K562 (cell line): Measurements from ENCODE around the gene SLC16A4. TPM values are rescaled to one million over a fixed set of nuclear protein-coding genes. Genes with fewer than 3 reads are reported as not detected.

Experiments used
- ATAC-seq: fragments of 200-7000 bp; cut with Tn5 transposase; 3 replicates; pipeline ENCODE4 v1.9.1; 2020; ENCODE audit warnings: moderate library complexity
- BruUV-seq: library from RNA; stranded (reverse); fragments of 400-500 nt; replicated peaks from 2 replicates; lab custom pipeline; 2021; lab: Mats Ljungman, UMichigan
- CTCF ChIA-PET: fragments of 300-600 bp; formaldehyde crosslinking; extraction: SDS; loops from one replicate; lab custom pipeline; 2021; ENCODE audit warnings: low intra/inter-chr PET ratio; lab: Yijun Ruan, JAX
- POLR2A ChIA-PET: fragments of 300-600, 350-650 bp; sonication (Branson Sonifier 250); formaldehyde crosslinking; extraction: SDS; loops from one replicate; lab custom pipeline; 2021; ENCODE audit warnings: antibody characterized with exemption, inconsistent platforms; lab: Yijun Ruan, JAX
- DNase-seq, 4 experiments: peaks; one replicate each; pipeline versions ENCODE4 v3.0.0 to v3.0.0-alpha.2; 2011 to 2018; ENCODE audit warnings: low spot score in 3 of 4, mixed read lengths in 3 of 4; ENCODE audit errors: extremely low read depth in 1 of 4
- FAIRE-seq: peaks from 2 replicates; lab custom pipeline; 2011; peaks lifted over from hg19 to GRCh38; lab: Jason Lieb, UNC
- H2AFZ ChIP-seq: 2 replicates; pipeline ENCODE4 v1.6.0; 2011; ENCODE audit warnings: low read depth, low read length, control low read depth, inconsistent platforms
- H3K27ac ChIP-seq: fragments of 200-600 bp; 3 replicates; pipeline ENCODE4 v1.8.0; 2011; ENCODE audit warnings: low read depth, mild to moderate bottlenecking, control low read depth, inconsistent platforms, low read length, moderate library complexity, mixed read lengths; ENCODE audit errors: extremely low read depth
- H3K27me3 ChIP-seq, 2 experiments: fragments of 300-600 bp in 1 of 2; 2 replicates in 1 of 2; 3 replicates in 1 of 2; pipeline versions ENCODE4 v1.6.0 to v1.8.0; 2011; ENCODE audit warnings: inconsistent platforms in 2 of 2, low read length in 2 of 2, mild to moderate bottlenecking in 1 of 2, mixed read lengths in 1 of 2, moderate library complexity in 1 of 2; ENCODE audit not compliant: control insufficient read depth in 2 of 2, insufficient read depth in 2 of 2
- H3K36me3 ChIP-seq: fragments of 300-600 bp; 3 replicates; pipeline ENCODE4 v1.8.0; 2011; ENCODE audit warnings: mild to moderate bottlenecking, low read length, inconsistent platforms; ENCODE audit not compliant: control insufficient read depth, insufficient read depth
- H3K4me1 ChIP-seq, 2 experiments: fragments of 200-600 bp in 1 of 2; replicated peaks in 1 of 2; 2 replicates in 1 of 2; 3 replicates in 1 of 2; pipeline versions ENCODE4 v1.5.1 to v1.8.0; 2011; ENCODE audit warnings: inconsistent platforms in 2 of 2, low read length in 2 of 2, mild to moderate bottlenecking in 1 of 2, mixed read lengths in 1 of 2, moderate library complexity in 1 of 2; ENCODE audit not compliant: control insufficient read depth in 2 of 2, insufficient read depth in 2 of 2
- H3K4me2 ChIP-seq: 2 replicates; pipeline ENCODE4 v1.6.1; 2011; ENCODE audit warnings: low read length, control low read depth, inconsistent platforms, mixed read lengths; ENCODE audit not compliant: insufficient read depth
- H3K4me3 ChIP-seq: fragments of 200-600 bp; sonication (generic), shearing (Covaris generic); 2 replicates; pipeline ENCODE4 v1.5.1; 2016; ENCODE audit warnings: control low read depth, inconsistent platforms
- H3K79me2 ChIP-seq: fragments of 200-600 bp; 3 replicates; pipeline ENCODE4 v1.8.0; 2011; ENCODE audit warnings: low read length, inconsistent platforms; ENCODE audit not compliant: control insufficient read depth, insufficient read depth
- H3K9ac ChIP-seq, 2 experiments: 2 replicates each; pipeline versions ENCODE4 v1.6.0 to v1.6.1; 2011; ENCODE audit warnings: low read depth in 2 of 2, low read length in 2 of 2, control low read depth in 1 of 2, inconsistent platforms in 1 of 2, mild to moderate bottlenecking in 1 of 2, mixed read lengths in 1 of 2; ENCODE audit not compliant: insufficient read depth in 1 of 2
- H3K9me1 ChIP-seq: one replicate; pipeline ENCODE4 v1.6.0; 2011; ENCODE audit warnings: inconsistent platforms, mild to moderate bottlenecking, low read length, moderate library complexity; ENCODE audit not compliant: control insufficient read depth, insufficient read depth
- H3K9me3 ChIP-seq: replicated peaks from 2 replicates; pipeline ENCODE4 v1.5.1; 2011; ENCODE audit warnings: low read depth, low read length, inconsistent platforms; ENCODE audit not compliant: control insufficient read depth, insufficient read depth
- H4K20me1 ChIP-seq: replicated peaks from 2 replicates; pipeline ENCODE4 v1.6.1; 2011; ENCODE audit warnings: low read length, inconsistent platforms, mixed read lengths; ENCODE audit not compliant: control insufficient read depth, insufficient read depth
- CEBPB ChIP-seq: fragments of 450-650 bp; IDR thresholded peaks from 2 replicates; pipeline ENCODE4 v1.6.1; 2016; ENCODE audit warnings: missing genetic modification characterization, missing compliant biosample characterization
- CEBPG ChIP-seq, 3 experiments: fragments of 200-800 bp in 1 of 3; sonication (Bioruptor generic) in 1 of 3; sonication (generic) in 1 of 3; formaldehyde crosslinking in 1 of 3; IDR thresholded peaks in 2 of 3; conservative IDR thresholded peaks in 1 of 3; 2 replicates each; pipeline versions ENCODE4 v1.6.1 to v1.8.0; 2016 to 2022; ENCODE audit warnings: missing compliant biosample characterization in 2 of 3, missing genetic modification characterization in 2 of 3, mild to moderate bottlenecking in 1 of 3, missing genetic modification reagents in 1 of 3
- WGBS: fragments of 100-300 bp; shearing (Covaris generic); methylation state at CpG from one replicate; pipeline ENCODE4 v1.1.6; 2016; ENCODE audit warnings: low coverage, mixed read lengths; ENCODE audit not compliant: insufficient coverage; ENCODE audit errors: missing lambda C conversion rate; 5-methylcytosine and 5-hydroxymethylcytosine counted together
- in situ Hi-C: fragments of 300-500 bp; cut with MboI; formaldehyde crosslinking; loops from 4 replicates; pipeline ENCODE4 v1.15.0; 2018; ENCODE audit warnings: inconsistent platforms, mixed read lengths
- intact Hi-C: fragments of 100-400 bp; cut with micrococcal nuclease; formaldehyde crosslinking; loops from 2 replicates; pipeline ENCODE4 v1.14.2; 2022
- polyA plus RNA-seq, 8 experiments: library from polyadenylated mRNA; depleted of rRNA in 4 of 8; stranded (reverse) in 5 of 8; unstranded in 3 of 8; fragments of >200 nt; fragmentation: Nextera tagmentation in 2 of 8; fragmentation: Illumina TruSeq in 1 of 8; extraction: Ambion mirVana in 2 of 8; extraction: Trizol in 1 of 8; gene quantifications; 2 replicates each; pipeline versions ENCODE4 v1.2.1 to v1.2.3, GENCODE V29; 2011 to 2014; ENCODE audit warnings: inconsistent platforms in 1 of 8, missing spikeins in 1 of 8
- total RNA-seq, 7 experiments: library from RNA; depleted of rRNA in 6 of 7; stranded (reverse); fragments of >200 nt in 6 of 7; fragmentation: Illumina TruSeq in 2 of 7; extraction: Trizol in 2 of 7; gene quantifications; 2 replicates each; pipeline versions ENCODE4 v1.2.1 to v1.2.3, GENCODE V29; 2011 to 2021; ENCODE audit warnings: low replicate concordance in 1 of 7
- TF ChIP-seq, protein P1 (sequence below): sonication (generic); formaldehyde crosslinking; IDR thresholded peaks from 2 replicates; pipeline ENCODE4 v1.8.1; 2023; ENCODE audit warnings: mild to moderate bottlenecking, missing genetic modification reagents
- TF ChIP-seq, protein P2 (sequence below): sonication (generic); formaldehyde crosslinking; IDR thresholded peaks from 2 replicates; pipeline ENCODE4 v1.8.0; 2022; ENCODE audit warnings: mild to moderate bottlenecking, missing genetic modification reagents

Gene SLC16A4
- total and polyA plus RNA-seq, 9 of the 15 experiments (the other 6 are each of a cell fraction or from before 2014, with no cell fraction given): 0.04 to 0.31 (median 0.18) TPM; not detected in 1

DNA sequence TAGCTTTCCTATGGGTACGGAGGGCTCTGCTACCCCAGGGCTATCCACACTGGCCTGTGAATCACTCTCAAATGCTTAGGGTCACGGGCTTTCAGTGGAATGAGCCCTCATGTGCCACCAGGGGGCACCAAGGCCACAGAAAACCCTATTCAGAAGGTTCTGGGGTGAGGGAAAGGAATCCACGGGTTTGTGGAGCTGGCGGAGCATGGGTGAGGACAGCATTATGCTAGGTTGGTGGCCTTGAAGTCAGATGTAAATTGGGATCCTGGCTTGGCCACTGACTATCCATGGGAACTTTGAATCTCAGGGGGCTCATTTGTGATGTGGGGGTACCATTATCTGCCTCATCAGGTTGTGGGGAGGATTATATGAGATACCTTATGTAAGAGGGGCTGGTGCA lies 21.8 kb upstream of the SLC16A4 start (continued):
- TF ChIP-seq, protein P1, sequence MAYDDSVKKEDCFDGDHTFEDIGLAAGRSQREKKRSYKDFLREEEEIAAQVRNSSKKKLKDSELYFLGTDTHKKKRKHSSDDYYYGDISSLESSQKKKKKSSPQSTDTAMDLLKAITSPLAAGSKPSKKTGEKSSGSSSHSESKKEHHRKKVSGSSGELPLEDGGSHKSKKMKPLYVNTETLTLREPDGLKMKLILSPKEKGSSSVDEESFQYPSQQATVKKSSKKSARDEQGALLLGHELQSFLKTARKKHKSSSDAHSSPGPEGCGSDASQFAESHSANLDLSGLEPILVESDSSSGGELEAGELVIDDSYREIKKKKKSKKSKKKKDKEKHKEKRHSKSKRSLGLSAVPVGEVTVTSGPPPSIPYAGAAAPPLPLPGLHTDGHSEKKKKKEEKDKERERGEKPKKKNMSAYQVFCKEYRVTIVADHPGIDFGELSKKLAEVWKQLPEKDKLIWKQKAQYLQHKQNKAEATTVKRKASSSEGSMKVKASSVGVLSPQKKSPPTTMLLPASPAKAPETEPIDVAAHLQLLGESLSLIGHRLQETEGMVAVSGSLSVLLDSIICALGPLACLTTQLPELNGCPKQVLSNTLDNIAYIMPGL (CRISPR knock-in tag): no peak

DNA sequence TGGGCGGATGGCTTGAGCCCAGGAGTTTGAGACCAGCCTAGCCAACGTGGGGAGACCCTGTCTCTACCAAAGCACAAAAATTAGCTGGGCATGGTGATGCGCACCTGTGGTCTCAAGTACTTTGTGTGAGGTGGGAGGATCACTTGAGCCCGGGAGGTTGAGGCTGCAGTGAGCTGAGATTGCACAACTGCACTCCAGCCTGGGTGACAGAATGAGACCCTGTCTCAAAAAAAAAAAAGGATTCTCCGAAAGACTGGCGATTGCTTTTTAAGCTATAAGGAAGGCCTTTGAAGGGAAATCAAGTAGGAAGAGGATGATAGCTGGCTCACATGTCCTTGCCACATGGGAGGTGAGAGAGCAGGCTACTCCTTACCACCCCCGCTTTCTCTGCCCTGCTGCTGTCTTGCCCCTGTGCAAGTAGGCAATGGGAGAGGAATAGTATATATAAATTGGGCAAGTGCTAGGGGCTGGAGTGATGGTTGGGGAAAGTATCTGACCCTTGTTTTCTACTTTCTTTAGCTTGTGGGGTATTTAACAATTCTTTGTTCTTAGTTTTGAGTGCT lies 20.4 kb upstream of the SLC16A4 start:
- H2AFZ ChIP-seq: no peak overlapping the region
- no peaks in the 10 kb centered on the region for H3K27me3 ChIP-seq
- H3K4me1 ChIP-seq: peaks cover 2 to 41% of the 10 kb centered on the region in 2 experiments; a peak in 4 of 5 replicates
- ATAC-seq (no peak), DNase-seq (no peak), FAIRE-seq (no peak)
- CTCF ChIA-PET: interaction anchor here (2.1 to 3.9 kb wide), 2 partner anchors 45 to 49 kb away, joined by 38 to 40 read pairs; no protein-coding TSS in a partner anchor
- no peak overlapping the region for H3K4me2 ChIP-seq
- no TSS peak for BruUV-seq
- H3K9ac ChIP-seq: no peak overlapping the region
- in situ Hi-C loops (loop anchor here (5.0 kb wide), 1 partner anchor 209 kb away; no protein-coding TSS in a partner anchor), intact Hi-C loops (no loop called here)
- H3K9me3 ChIP-seq: no peaks in the 10 kb centered on the region
- 66% methylated on average over 7 of the region's 7 CpGs for WGBS
- TF ChIP-seq CEBPG (CRISPR knock-in tag; IDR thresholded peaks at IDR 0.05): no peak
- TF ChIP-seq CEBPG (tag; conservative IDR thresholded peaks at IDR 0.05 in 1 of 2, IDR thresholded peaks at IDR 0.05 in 1 of 2): 0 out of 4 replicates have a peak, but pooled peaks of 1 of the 2 experiments have one; percentile 4
- TF ChIP-seq CEBPB (tag): peak; percentile 57; the same call in 1 of the 2 replicates
- TF ChIP-seq, protein P2, sequence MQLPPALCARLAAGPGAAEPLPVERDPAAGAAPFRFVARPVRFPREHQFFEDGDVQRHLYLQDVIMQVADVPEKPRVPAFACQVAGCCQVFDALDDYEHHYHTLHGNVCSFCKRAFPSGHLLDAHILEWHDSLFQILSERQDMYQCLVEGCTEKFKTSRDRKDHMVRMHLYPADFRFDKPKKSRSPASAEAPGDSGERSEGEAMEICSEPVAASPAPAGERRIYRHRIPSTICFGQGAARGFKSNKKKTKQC (CRISPR knock-in tag): no peak
- no peak overlapping the region for H3K27ac ChIP-seq
- H3K36me3 ChIP-seq: peaks cover under 1% of the 10 kb centered on the region; the same call in 2 of the 3 replicates
- peaks cover 24% of the 10 kb centered on the region for H3K79me2 ChIP-seq
- no peak overlapping the region for H3K4me3 ChIP-seq
- H3K9me1 ChIP-seq: no peaks in the 10 kb centered on the region
- POLR2A ChIA-PET: interaction anchor here (0.6 to 1.8 kb wide), 8 partner anchors 13 to 243 kb away, joined by 3 to 8 read pairs (median 3); partner anchors contain the start of gene RBM15
- H4K20me1 ChIP-seq: no peaks in the 10 kb centered on the region; the same call in 1 of the 2 replicates
